Fibroblast of lung (primary cell): Measurements from ENCODE around the gene ZDHHC11. TPM values are rescaled to one million over a fixed set of nuclear protein-coding genes. Genes with fewer than 3 reads are reported as not detected.
"Not testable (repeated sequence)": the region's sequence is repeated elsewhere in the genome, so short reads cannot be mapped to it uniquely, and the experiment has no call there.

Experiments used
- DNase-seq, 2 donors: peaks; one replicate each; pipeline versions ENCODE4 v3.0.0 to v3.0.0-alpha.2; 2010; ENCODE audit warnings: low read depth in 2 of 2
- H2AFZ ChIP-seq: 2 replicates; pipeline ENCODE4 v1.5.1; 2012; ENCODE audit warnings: low read length, control low read depth, inconsistent platforms
- H3K27ac ChIP-seq: 2 replicates; pipeline ENCODE4 v1.5.1; 2011; ENCODE audit warnings: low read length, control low read depth; ENCODE audit not compliant: insufficient read depth
- H3K27me3 ChIP-seq: 2 replicates; pipeline ENCODE4 v1.5.1; 2011; ENCODE audit warnings: mild to moderate bottlenecking, low read length; ENCODE audit not compliant: control insufficient read depth, insufficient read depth
- H3K36me3 ChIP-seq: 2 replicates; pipeline ENCODE4 v1.5.1; 2011; ENCODE audit warnings: low read length; ENCODE audit not compliant: control insufficient read depth, insufficient read depth
- H3K4me1 ChIP-seq: 2 replicates; pipeline ENCODE4 v1.5.1; 2011; ENCODE audit warnings: low read length; ENCODE audit not compliant: control insufficient read depth, insufficient read depth; ENCODE audit errors: extremely low read depth
- H3K4me2 ChIP-seq: 2 replicates; pipeline ENCODE4 v1.5.1; 2011; ENCODE audit warnings: low read length, control low read depth; ENCODE audit not compliant: insufficient read depth; ENCODE audit errors: extremely low read depth
- H3K4me3 ChIP-seq, 4 experiments: fragments of 200-600 bp in 1 of 4; sonication (generic) in 1 of 4; replicated peaks in 1 of 4; 2 replicates each; pipeline ENCODE4 v1.5.1; 2011 to 2016; ENCODE audit warnings: low read length in 4 of 4, low read depth in 3 of 4, mild to moderate bottlenecking in 3 of 4, control low read depth in 2 of 4, inconsistent platforms in 1 of 4, mixed read lengths in 1 of 4; ENCODE audit not compliant: insufficient read depth in 1 of 4; ENCODE audit errors: control extremely low read depth in 1 of 4
- H3K79me2 ChIP-seq: 2 replicates; pipeline ENCODE4 v1.5.1; 2012; ENCODE audit warnings: mild to moderate bottlenecking, low read length, inconsistent platforms; ENCODE audit not compliant: control insufficient read depth, insufficient read depth
- H3K9ac ChIP-seq: 2 replicates; pipeline ENCODE4 v1.5.1; 2011; ENCODE audit warnings: mild to moderate bottlenecking, low read length, control low read depth; ENCODE audit not compliant: insufficient read depth
- H3K9me3 ChIP-seq: 2 replicates; pipeline ENCODE4 v1.5.1; 2012; ENCODE audit warnings: low read depth, low read length; ENCODE audit not compliant: control insufficient read depth, insufficient read depth
- H4K20me1 ChIP-seq: 2 replicates; pipeline ENCODE4 v1.5.1; 2011; ENCODE audit warnings: low read length; ENCODE audit not compliant: control insufficient read depth, insufficient read depth; ENCODE audit errors: extremely low read depth
- polyA plus RNA-seq, 2 donors: library from polyadenylated mRNA; depleted of rRNA in 1 of 2; stranded (reverse) in 1 of 2; unstranded in 1 of 2; fragments of >200 nt; gene quantifications; 2 replicates each; pipeline ENCODE4 v1.2.1, GENCODE V29; 2011 to 2012; ENCODE audit warnings: missing spikeins in 1 of 2
- total RNA-seq: library from RNA; depleted of rRNA; stranded (reverse); fragments of >200 nt; gene quantifications from 2 replicates; pipeline ENCODE4 v1.2.1, GENCODE V29; 2014

Gene ZDHHC11
- total and polyA plus RNA-seq, 2 donors (not counting 1 experiment from before 2014, with no cell fraction given) = 0.23 to 2.5 TPM

DNA sequence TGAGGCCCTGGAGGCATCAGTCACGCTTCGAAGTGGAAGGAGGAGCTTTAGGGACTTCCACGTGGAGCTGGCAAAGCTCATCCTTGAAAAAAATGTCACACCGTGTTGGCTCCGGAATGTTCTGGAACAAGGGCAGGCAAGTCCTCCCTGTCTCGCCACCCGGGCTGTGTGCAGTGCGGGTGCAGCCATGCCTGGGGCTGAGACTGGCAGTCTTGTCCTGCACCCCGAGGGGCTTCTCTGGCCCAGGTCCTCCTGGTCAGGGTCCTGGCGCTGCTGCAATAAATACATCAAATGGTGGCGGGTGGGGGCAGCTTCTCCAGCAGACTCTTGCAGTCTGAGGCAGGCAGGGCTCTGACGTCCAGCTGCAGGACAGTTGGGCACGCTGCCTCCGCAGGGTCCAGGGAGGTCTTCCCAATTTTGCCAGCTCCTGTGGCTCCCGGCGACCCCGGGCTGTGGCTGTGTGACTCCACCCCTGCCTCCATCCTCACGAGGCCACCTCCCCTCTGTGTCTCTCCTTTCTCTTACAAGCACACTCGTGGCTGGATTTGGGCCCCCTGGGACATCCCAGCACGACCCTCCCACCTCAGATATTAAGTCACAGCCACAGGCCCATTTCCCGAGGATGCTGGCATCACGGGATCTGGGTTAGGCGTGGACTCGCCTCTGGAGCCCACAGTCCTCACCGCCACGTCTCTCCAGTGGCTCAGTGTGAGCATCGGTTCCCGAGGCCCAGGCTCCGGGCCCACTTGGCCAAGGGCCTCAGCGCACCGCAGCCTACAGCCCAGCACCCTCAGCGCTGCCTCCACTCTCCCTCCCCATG is 8.2 kb downstream of the ZDHHC11 start:
- not testable (repeated sequence) for H3K27ac ChIP-seq

DNA sequence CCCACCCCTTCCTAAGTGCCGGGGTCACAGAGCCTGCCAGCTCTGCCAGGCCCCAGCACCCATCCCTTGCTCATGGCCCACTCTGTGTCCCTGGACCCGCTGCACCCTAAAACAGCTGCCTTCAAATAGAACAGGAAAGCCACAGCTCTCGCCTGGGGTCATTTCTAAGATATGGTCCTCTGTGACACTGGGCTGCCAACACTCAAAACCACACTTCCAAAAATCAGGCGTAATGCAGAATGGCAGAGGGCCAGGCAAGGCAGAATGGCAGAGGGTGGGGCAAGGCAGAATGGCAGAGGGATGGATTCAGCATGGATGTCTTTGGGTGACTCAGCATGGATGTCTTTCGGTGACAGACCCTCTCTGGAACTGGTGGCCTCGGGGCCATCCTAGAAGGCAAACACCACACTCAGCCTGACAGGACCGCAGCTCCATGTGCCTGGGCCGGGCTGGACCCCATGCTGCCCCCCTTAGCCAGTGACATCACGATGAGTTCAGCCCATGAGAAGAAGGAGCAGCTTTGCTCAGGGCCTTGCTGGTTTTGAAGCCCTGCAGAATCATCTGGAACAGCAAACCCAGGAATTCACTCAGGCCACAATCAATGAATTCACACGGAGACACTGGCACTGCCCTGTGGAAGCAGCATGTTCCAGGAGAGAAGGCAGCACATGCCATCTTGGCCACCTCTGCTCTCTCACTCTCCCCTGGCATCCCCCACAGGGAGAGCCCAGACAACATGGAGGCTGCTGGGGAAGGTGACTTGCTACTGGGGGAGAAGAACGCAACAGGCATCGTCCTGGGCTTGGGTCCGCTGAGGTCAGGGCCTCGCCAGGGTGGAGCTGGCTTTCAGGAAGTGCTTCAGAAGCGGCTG is 9.0 kb downstream of the ZDHHC11 start:
- not testable (repeated sequence) for DNase-seq, H3K9me3 ChIP-seq, H3K27ac ChIP-seq

More for the DNA sequence above, 8.2 kb downstream of the ZDHHC11 start:
- not testable (repeated sequence) for H3K9me3 ChIP-seq, DNase-seq, H3K36me3 ChIP-seq, H3K4me1 ChIP-seq, H3K4me2 ChIP-seq, H4K20me1 ChIP-seq, H3K4me3 ChIP-seq, H3K27me3 ChIP-seq, H3K9ac ChIP-seq, H2AFZ ChIP-seq, H3K79me2 ChIP-seq

DNA sequence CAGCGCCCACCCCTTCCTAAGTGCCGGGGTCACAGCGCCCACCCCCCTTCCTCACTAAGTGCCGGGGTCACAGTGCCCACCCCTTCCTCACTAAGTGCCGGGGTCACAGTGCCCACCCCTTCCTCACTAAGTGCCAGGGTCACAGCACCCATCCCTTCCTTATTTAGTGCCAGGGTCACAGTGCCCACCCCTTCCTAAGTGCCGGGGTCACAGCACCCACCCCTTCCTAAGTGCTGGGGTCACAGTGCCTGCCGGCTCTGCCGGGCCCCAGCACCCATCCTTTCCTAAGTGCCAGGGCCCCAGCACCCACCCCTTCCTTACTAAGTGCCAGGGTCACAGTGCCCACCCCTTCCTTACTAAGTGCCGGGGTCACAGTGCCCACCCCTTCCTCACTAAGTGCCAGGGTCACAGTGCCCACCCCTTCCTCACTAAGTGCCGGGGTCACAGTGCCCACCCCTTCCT is 9.8 kb downstream of the ZDHHC11 start:
- not testable (repeated sequence) for H3K4me1 ChIP-seq, H4K20me1 ChIP-seq, H2AFZ ChIP-seq, H3K4me3 ChIP-seq, DNase-seq, H3K9me3 ChIP-seq, H3K27ac ChIP-seq, H3K4me2 ChIP-seq, H3K36me3 ChIP-seq, H3K27me3 ChIP-seq, H3K79me2 ChIP-seq, H3K9ac ChIP-seq

More for the DNA sequence above, 9.0 kb downstream of the ZDHHC11 start:
- H3K36me3 ChIP-seq, H3K4me1 ChIP-seq, H3K27me3 ChIP-seq, H3K4me2 ChIP-seq, H4K20me1 ChIP-seq, H3K9ac ChIP-seq, H3K4me3 ChIP-seq, H3K79me2 ChIP-seq, H2AFZ ChIP-seq: not testable (repeated sequence)

DNA sequence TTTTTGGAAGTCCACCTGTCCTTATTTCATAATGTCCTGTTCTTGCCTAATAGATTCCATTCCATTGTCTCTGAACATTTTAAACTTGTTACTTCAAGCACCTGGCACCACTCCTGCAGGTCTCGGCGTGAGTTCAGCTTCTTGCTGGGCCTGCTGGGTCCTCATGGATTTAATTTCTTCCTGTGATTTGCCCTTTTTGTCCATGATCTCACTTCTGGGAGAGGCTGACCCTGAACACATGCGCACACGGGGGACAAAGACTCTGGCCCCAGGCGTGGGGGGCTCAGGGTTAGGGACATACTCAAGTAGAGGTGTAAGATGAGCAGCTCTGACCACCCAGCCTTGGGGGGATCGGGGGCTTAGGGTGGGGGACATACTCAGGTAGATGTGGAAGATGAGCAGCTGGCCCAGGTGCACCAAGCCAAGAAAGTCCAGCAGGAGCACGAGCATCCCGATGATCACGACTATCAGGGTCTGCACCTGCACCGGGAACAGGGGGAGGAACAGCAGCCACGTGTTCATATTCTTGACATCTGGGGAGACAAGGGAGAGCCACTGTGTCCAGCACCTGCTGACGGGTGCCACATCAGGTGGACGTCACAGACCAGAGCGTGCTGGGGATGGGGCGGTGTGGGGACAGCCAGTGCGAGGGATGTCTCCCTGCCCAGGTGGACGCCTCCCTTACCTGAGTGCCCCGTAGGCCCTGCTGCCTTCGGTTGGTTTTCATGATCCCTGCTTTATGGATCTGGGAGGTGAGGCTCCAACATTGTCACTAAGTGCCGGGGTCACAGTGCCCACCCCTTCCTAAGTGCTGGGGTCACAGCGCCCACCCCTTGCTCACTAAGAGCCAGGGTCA is 10.4 kb downstream of the ZDHHC11 start:
- H3K36me3 ChIP-seq, H3K4me3 ChIP-seq, H3K27me3 ChIP-seq, H3K27ac ChIP-seq, H3K4me1 ChIP-seq, DNase-seq, H4K20me1 ChIP-seq, H2AFZ ChIP-seq, H3K9ac ChIP-seq, H3K79me2 ChIP-seq, H3K9me3 ChIP-seq, H3K4me2 ChIP-seq: not testable (repeated sequence)

DNA sequence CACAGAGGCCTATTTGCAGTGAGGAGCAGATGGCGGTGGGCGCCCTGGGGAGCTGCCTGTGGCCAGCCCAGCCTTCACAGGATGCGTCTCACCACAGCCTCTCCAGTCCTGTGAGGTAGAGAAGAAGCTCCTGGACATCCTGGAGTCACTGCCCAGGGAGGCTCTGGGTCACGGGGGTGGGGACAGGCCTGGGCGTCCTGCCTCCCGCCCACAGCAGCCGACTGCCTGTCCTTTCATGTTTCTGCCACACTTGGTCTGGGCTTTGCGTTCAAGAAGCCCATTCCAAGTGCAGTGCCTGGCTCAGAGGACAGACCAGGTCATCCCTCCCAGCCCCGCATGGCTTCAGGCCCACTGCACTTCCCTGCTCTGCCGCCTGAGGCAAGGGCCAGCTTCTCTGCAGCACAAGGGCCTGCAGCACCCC is 12.3 kb downstream of the ZDHHC11 start:
- not testable (repeated sequence) for H3K79me2 ChIP-seq, H3K4me2 ChIP-seq, H3K4me1 ChIP-seq, H3K27me3 ChIP-seq, H3K27ac ChIP-seq, H2AFZ ChIP-seq, DNase-seq, H3K9ac ChIP-seq, H3K36me3 ChIP-seq, H4K20me1 ChIP-seq, H3K9me3 ChIP-seq, H3K4me3 ChIP-seq

DNA sequence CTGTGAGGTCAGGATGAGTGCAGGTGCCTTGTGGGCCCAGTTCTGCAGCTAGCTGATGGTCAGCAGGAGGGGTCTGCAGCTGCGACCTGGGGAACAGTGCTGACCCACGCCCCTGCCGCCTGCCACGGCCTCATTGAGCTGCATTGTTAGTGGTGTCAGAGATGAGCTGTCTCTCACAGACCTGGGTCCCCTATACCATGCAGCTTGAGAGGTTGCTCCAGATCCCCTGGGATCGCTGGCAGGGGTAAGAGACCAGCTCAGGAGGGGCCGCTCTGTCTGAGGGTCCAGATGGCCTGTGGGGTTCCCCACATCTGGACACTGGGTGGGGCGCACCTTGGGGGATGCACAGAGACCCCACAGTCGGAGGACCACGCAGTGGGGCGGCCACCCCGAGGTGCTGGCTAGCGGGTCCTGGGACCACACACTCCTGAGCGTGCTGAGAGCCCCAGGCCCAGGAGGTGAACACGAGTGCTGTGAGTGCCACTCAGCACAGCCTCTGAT is 13.1 kb downstream of the ZDHHC11 start:
- H2AFZ ChIP-seq, H3K36me3 ChIP-seq, H3K79me2 ChIP-seq: not testable (repeated sequence)

More for the DNA sequence above, 13.1 kb downstream of the ZDHHC11 start:
- not testable (repeated sequence) for H3K4me3 ChIP-seq, H3K4me2 ChIP-seq, H3K9me3 ChIP-seq, H4K20me1 ChIP-seq, H3K27me3 ChIP-seq, H3K4me1 ChIP-seq, H3K27ac ChIP-seq, DNase-seq, H3K9ac ChIP-seq
